ENCODE results near the gene EXOC6B. TPM values are rescaled to one million over a fixed set of nuclear protein-coding genes. Genes with fewer than 3 reads are reported as not detected.

The EXOC6B gene
- polyA plus RNA-seq, 5 donors, result 17.2 to 27.4 (median 26.6) TPM

GRCh38 chr2:72146347-72147302, 679.2 kb downstream of the EXOC6B start:
- DNase-seq, result no peak

GRCh38 chr2:72145658-72146329, 680.0 kb downstream of the EXOC6B start:
- DNase-seq, result no peak

GRCh38 chr2:72145289-72145657, 680.6 kb downstream of the EXOC6B start:
- peak in 1 of 2 donors; percentile 39 for DNase-seq

GRCh38 chr2:72144632-72145288, 681.1 kb downstream of the EXOC6B start:
- no peak for DNase-seq

GRCh38 chr2:72144274-72144631, 681.6 kb downstream of the EXOC6B start:
- no peak for DNase-seq

- no peak for DNase-seq
These were observed 682.2 kb downstream of the EXOC6B start for GRCh38 chr2:72143441-72144273.

GRCh38 chr2:72142570-72143440, 683.0 kb downstream of the EXOC6B start:
- peak; percentile 77 to 80 for DNase-seq

GRCh38 chr2:72141881-72142451, 683.9 kb downstream of the EXOC6B start:
- no peak for DNase-seq

GRCh38 chr2:72141032-72141645, 684.7 kb downstream of the EXOC6B start:
- DNase-seq, result no peak

GRCh38 chr2:72140621-72140960, 685.2 kb downstream of the EXOC6B start:
- no peak for DNase-seq

- DNase-seq, result no peak
These were observed 685.8 kb downstream of the EXOC6B start for GRCh38 chr2:72139874-72140620.

- DNase-seq, result no peak
These were observed 686.4 kb downstream of the EXOC6B start for GRCh38 chr2:72139471-72139873.

GRCh38 chr2:72138921-72139381, 686.9 kb downstream of the EXOC6B start:
- DNase-seq, result no peak

GRCh38 chr2:72138011-72138881, 687.6 kb downstream of the EXOC6B start:
- DNase-seq, result no peak

- DNase-seq, result no peak
These were observed 688.3 kb downstream of the EXOC6B start for GRCh38 chr2:72137498-72138010.

- DNase-seq, result no peak
These were observed 688.8 kb downstream of the EXOC6B start for GRCh38 chr2:72136933-72137497.

- no peak for DNase-seq
These were observed 689.5 kb downstream of the EXOC6B start for GRCh38 chr2:72136331-72136730.
